Dedifferentiated amniotic fluid mesenchymal stem cell (primary cell): ENCODE measurements around the gene CHCHD6.

Experiments used
- DNase-seq: peaks from one replicate; pipeline ENCODE4 v3.0.0-alpha.2; 2016; ENCODE audit errors: extremely low spot score

Gene CHCHD6

GRCh38 chr3:126743350-126743749 lies 39.3 kb downstream of the CHCHD6 start:
- no peak for DNase-seq

- no peak for DNase-seq
Observed at GRCh38 chr3:126743781-126744180, 39.7 kb downstream of the CHCHD6 start.

GRCh38 chr3:126745760-126746394 lies 41.8 kb downstream of the CHCHD6 start:
- no peak for DNase-seq

GRCh38 chr3:126746395-126747177 lies 42.5 kb downstream of the CHCHD6 start:
- DNase-seq, result no peak

- DNase-seq, result no peak
Observed at GRCh38 chr3:126747768-126748167, 43.7 kb downstream of the CHCHD6 start.

GRCh38 chr3:126748701-126749546 lies 44.9 kb downstream of the CHCHD6 start:
- DNase-seq, result no peak

GRCh38 chr3:126749547-126749875 lies 45.5 kb downstream of the CHCHD6 start:
- no peak for DNase-seq

- DNase-seq, result no peak
Observed at GRCh38 chr3:126749931-126750755, 46.1 kb downstream of the CHCHD6 start.

- DNase-seq, result no peak
Observed at GRCh38 chr3:126750756-126751121, 46.7 kb downstream of the CHCHD6 start.

GRCh38 chr3:126751611-126752302 lies 47.7 kb downstream of the CHCHD6 start:
- DNase-seq, result no peak

GRCh38 chr3:126752303-126753190 lies 48.5 kb downstream of the CHCHD6 start:
- peak; percentile 81 for DNase-seq

- DNase-seq, result peak; percentile 80
Observed at GRCh38 chr3:126753191-126754160, 49.4 kb downstream of the CHCHD6 start.

GRCh38 chr3:126755866-126756265 lies 51.8 kb downstream of the CHCHD6 start:
- DNase-seq, result no peak

GRCh38 chr3:126758026-126758425 lies 54.0 kb downstream of the CHCHD6 start:
- DNase-seq, result no peak

GRCh38 chr3:126758882-126759281 lies 54.8 kb downstream of the CHCHD6 start:
- DNase-seq, result no peak

GRCh38 chr3:126760541-126760940 lies 56.5 kb downstream of the CHCHD6 start:
- no peak for DNase-seq

GRCh38 chr3:126763035-126763434 lies 59.0 kb downstream of the CHCHD6 start:
- no peak for DNase-seq

GRCh38 chr3:126765187-126766069 lies 61.4 kb downstream of the CHCHD6 start:
- no peak for DNase-seq
